Upper lobe of right lung (tissue), 1 donor: ENCODE data around the gene CFAP251. TPM values are rescaled to one million over a fixed set of nuclear protein-coding genes. Genes with fewer than 3 reads are reported as not detected.

ENCODE experiments used
- ATAC-seq: fragments of 200-7000 bp; cut with Tn5 transposase; one replicate; pipeline ENCODE4 v1.9.1; 2020; ENCODE audit warnings: mild to moderate bottlenecking, moderate library complexity
- DNase-seq: peaks from one replicate; pipeline ENCODE4 v3.0.0-alpha.2; 2020
- H3K27ac ChIP-seq: fragments of 200-600 bp; one replicate; pipeline ENCODE4 v1.8.0; 2022
- H3K27me3 ChIP-seq: fragments of 200-600 bp; one replicate; pipeline ENCODE4 v1.8.0; 2022; ENCODE audit warnings: mild to moderate bottlenecking
- H3K36me3 ChIP-seq: fragments of 200-600 bp; one replicate; pipeline ENCODE4 v1.8.0; 2022
- H3K4me1 ChIP-seq: fragments of 200-600 bp; one replicate; pipeline ENCODE4 v1.8.0; 2022
- H3K4me3 ChIP-seq: fragments of 200-600 bp; one replicate; pipeline ENCODE4 v1.8.0; 2022; ENCODE audit warnings: mild to moderate bottlenecking
- H3K9me3 ChIP-seq: fragments of 200-600 bp; one replicate; pipeline ENCODE4 v1.8.0; 2022
- CTCF ChIP-seq: fragments of 200-600 bp; IDR thresholded peaks from one replicate; pipeline ENCODE4 v1.8.0; 2022; ENCODE audit warnings: antibody characterized with exemption
- intact Hi-C: fragments of 100-400 bp; cut with DNase I; formaldehyde crosslinking; loops from one replicate; pipeline ENCODE4 v1.11.0; 2022
- total RNA-seq: library from RNA; stranded (reverse); fragmentation: NEBNext Ultra II Directional; extraction: Animal tissue kit (Norgen Biotek cat#: 25700); gene quantifications from one replicate; pipeline ENCODE4 v1.2.1, GENCODE V29; 2021
- donor health status: DM: no; HTN: yes; CAD: no; lungs with severe emphysema.

CFAP251 gene
- total RNA-seq, 1 donor from 2014 or later: 2.5 TPM

- TF ChIP-seq CTCF: no peak
- Histone ChIP-seq H3K27me3 (no peaks in the 10 kb centered on the region), H3K4me1 (no peaks in the 10 kb centered on the region), H3K9me3 (no peaks in the 10 kb centered on the region), H3K27ac (no peak overlapping the region), H3K4me3 (no peak overlapping the region), H3K36me3 (no peaks in the 10 kb centered on the region)
- no peak for DNase-seq
- no peak for ATAC-seq
- intact Hi-C loops: no loop called here
These were observed 91.3 kb downstream of the CFAP251 start for GRCh38 chr12:122009741-122010140.

DNA sequence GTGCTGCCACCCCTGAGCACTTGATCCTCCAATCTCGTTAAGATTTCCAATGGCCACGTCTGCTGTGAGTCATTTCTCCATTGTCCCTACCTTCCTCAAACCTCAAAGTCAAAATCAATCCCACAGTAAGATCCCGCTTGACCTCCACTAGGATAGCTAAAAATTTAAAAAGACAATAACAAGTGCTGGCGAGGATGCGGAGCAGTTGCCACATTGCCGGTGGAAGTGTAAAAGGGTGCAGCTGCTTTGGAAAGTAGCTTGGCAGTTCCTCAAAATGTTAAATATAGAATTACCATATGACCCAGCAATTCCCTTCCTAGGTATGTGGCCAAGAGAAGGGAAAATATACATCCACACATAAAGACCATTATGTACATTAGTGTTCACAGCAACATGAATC, 93.8 kb downstream of the CFAP251 start:
- no peaks in the 10 kb centered on the region for H3K36me3 ChIP-seq
- H3K9me3 ChIP-seq: no peaks in the 10 kb centered on the region
- no peak for TF ChIP-seq CTCF
- no peaks in the 10 kb centered on the region for H3K4me1 ChIP-seq
- no peak overlapping the region for H3K4me3 ChIP-seq
- no peaks in the 10 kb centered on the region for H3K27me3 ChIP-seq
- H3K27ac ChIP-seq: no peak overlapping the region
- intact Hi-C loops: no loop called here
- no peak for ATAC-seq
- DNase-seq: no peak

DNA sequence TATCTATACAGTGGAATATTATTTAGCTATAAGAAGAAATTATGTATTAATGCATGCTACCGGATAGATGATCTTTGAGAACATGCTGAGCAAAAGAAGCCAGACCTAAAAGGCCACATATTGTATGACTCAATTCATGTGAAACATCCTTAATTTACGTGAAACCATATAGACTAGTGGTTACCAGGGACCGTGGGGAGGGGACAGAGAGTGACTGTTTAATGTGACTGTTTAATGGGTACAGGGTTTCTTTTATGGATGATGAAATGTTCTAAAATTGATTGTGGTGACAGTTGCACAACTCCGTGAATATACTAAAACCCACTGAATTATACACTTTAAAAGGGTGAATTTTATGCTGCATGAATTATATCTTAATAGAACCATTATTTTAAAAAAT, 94.7 kb downstream of the CFAP251 start:
- intact Hi-C loops: no loop called here
- no peaks in the 10 kb centered on the region for H3K9me3 ChIP-seq

DNA sequence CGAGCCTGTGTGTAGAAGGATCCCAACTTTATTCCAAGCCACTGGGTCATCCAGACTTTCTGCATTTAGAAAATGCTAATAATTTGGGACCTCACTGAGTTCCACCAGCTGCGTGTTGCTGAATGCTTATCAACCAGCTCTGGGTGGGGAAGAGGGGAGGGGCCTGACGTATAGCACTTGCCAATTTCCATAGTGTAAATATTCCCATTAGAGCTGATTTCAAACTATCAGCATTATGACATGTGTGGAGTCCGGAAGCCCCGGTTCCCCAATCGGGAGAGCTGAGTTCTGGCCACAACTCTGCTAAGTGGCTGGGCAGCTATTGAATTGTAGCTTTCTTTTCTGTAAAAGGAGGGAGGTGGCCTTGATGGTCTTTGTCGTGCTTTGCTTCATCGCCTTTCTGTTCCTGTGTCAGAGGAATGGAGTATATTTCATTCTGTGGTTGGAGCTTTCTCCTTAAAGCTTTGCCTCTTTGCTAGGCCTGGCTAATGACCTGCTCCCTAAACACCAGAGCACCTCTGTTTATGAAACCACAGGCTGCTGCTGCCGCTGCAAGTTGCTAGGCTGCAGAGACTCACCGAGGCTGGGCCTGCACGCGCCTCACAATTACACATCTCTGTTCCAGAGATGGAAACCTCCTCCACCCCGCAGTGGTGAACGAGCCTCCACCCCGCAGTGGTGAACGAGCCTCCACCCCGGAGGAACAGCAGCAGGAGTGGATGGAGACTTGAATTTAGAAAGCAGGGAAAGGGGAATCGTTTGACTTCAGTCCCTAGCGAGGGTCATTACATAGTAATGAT, 95.6 kb downstream of the CFAP251 start:
- no peaks in the 10 kb centered on the region for H3K27me3 ChIP-seq
- H3K27ac ChIP-seq: no peak overlapping the region
- no peaks in the 10 kb centered on the region for H3K36me3 ChIP-seq
- ATAC-seq (no peak), DNase-seq (no peak)
- H3K9me3 ChIP-seq: no peaks in the 10 kb centered on the region
- H3K4me3 ChIP-seq: no peak overlapping the region
- no peaks in the 10 kb centered on the region for H3K4me1 ChIP-seq
- no peak for TF ChIP-seq CTCF
- intact Hi-C loops: no loop called here

More for the DNA sequence above, 94.7 kb downstream of the CFAP251 start:
- DNase-seq (no peak), ATAC-seq (no peak)
- Histone ChIP-seq H3K27me3 (no peaks in the 10 kb centered on the region), H3K27ac (no peak overlapping the region), H3K4me1 (no peaks in the 10 kb centered on the region), H3K4me3 (no peak overlapping the region), H3K36me3 (no peaks in the 10 kb centered on the region)
- no peak for TF ChIP-seq CTCF

GRCh38 chr12:122014781-122015180, 96.4 kb downstream of the CFAP251 start:
- H3K4me1 ChIP-seq: no peaks in the 10 kb centered on the region
- TF ChIP-seq CTCF: no peak
- no peak overlapping the region for H3K27ac ChIP-seq
- DNase-seq (no peak), ATAC-seq (no peak)
- intact Hi-C loops: no loop called here
- no peak overlapping the region for H3K4me3 ChIP-seq
- H3K9me3 ChIP-seq: no peaks in the 10 kb centered on the region
- H3K36me3 ChIP-seq: no peaks in the 10 kb centered on the region
- H3K27me3 ChIP-seq: no peaks in the 10 kb centered on the region

DNA sequence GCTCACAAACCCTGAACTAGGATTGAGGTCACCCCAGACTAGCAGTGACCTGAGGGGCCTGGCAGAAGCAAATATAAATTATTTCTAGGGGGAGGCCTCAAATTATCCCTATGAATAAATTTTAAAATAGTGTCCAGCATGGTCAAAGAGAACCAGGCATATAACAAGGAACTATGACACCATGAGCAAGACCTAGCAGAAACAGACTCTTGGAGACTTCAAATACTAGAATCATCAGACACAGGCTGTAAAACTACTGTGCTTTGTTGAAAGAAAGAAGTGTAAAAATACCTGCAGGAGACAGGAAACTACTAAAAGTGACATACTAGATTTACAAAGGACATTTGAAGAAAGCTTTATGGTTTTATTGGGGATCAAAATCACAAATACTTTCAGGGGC, 100.1 kb downstream of the CFAP251 start:
- Histone ChIP-seq H3K27me3 (no peaks in the 10 kb centered on the region), H3K36me3 (no peaks in the 10 kb centered on the region), H3K27ac (no peak overlapping the region), H3K4me1 (peaks cover 3% of the 10 kb centered on the region), H3K4me3 (no peak overlapping the region), H3K9me3 (no peaks in the 10 kb centered on the region)
- intact Hi-C loops: no loop called here
- no peak for ATAC-seq
- no peak for DNase-seq
- no peak for TF ChIP-seq CTCF
